ENCODE measurements around the gene ST7. TPM values are rescaled to one million over a fixed set of nuclear protein-coding genes. Genes with fewer than 3 reads are reported as not detected.

Gene ST7
- total RNA-seq, 1 donor, result 31.5 TPM

DNA sequence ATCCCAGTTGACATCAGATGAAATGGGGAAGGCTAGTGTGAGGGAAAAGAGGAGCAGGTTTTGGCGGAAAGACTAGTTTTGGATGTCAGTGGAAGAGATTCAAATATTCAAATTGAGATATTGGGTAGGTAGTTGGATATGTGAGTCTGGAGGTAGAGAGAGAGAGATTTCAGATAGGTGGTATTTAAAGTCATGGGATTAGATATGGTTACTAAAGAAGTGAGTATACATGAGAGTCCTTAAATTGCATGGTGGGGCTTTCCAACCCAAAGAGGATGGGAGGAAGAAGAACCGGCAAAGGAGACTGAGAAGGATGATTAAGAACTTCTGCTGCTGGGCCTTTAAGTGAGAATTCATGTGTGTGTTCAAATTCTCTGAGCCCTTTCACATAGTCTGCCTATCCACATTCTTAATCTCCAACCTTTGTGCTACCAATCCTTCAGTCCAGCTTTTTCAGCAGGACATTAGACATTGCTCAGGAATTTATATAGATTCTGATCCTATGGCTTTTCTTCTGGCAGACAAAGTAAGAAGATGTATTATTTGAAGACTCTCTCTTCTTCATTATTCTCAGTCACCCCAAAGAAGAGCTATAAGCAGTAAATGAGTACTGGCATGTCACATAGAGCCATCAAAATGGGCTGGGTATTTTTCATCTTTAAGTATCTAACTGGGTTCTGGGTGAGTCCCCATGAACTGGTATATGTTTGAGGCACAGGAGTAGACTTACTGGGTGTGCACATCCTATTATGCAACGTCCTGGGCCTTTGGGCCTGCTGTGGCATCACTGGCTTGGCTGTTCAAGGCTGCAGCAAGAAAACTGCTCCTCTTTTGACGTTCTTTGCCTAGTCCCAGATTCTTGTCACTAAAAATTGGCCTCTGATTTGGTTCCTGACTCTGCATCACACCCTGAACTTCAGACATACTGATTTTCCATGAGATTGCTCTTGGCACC is 33.6 kb downstream of the ST7 start:
- no peak overlapping the region for H3K4me3 ChIP-seq (ENCODE audit: low read depth, low read length)
- DNase-seq (ENCODE audit: low read depth), result no peak
- TF ChIP-seq, protein P1, sequence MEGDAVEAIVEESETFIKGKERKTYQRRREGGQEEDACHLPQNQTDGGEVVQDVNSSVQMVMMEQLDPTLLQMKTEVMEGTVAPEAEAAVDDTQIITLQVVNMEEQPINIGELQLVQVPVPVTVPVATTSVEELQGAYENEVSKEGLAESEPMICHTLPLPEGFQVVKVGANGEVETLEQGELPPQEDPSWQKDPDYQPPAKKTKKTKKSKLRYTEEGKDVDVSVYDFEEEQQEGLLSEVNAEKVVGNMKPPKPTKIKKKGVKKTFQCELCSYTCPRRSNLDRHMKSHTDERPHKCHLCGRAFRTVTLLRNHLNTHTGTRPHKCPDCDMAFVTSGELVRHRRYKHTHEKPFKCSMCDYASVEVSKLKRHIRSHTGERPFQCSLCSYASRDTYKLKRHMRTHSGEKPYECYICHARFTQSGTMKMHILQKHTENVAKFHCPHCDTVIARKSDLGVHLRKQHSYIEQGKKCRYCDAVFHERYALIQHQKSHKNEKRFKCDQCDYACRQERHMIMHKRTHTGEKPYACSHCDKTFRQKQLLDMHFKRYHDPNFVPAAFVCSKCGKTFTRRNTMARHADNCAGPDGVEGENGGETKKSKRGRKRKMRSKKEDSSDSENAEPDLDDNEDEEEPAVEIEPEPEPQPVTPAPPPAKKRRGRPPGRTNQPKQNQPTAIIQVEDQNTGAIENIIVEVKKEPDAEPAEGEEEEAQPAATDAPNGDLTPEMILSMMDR (IDR thresholded peaks at IDR 0.05; ENCODE audit: insufficient read depth, low read depth, low read length), result no peak

DNA sequence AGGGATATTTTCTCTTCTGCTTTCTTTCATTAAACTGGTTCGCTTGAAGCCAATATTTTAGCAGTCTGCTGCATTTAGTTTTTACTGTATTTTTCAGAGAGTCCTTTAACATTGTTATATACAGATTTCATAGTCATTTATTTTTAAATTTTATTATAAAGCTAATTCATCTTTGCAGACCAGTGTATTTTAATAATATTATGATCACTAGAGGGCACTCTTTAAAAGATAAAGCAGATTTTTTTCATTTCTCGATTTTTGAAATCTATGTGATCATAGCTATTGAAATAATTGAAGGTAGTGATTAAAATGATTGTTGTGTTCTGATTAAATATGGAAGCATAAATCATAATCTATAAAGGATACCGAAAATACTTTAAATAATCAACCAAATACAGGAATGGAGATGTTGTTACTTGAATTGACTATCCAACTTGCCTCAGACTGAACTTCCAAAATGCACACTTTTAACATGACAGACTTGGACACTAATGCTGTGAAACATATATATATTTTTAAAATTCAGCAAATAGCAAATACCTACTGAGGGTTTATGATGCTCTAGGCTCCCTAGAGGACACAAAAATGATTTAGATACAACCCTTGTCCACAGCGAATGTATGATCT is 35.2 kb downstream of the ST7 start:
- TF ChIP-seq, protein P1 (IDR thresholded peaks at IDR 0.05; ENCODE audit: insufficient read depth, low read depth, low read length), result peak; percentile 21
- H3K4me3 ChIP-seq (ENCODE audit: low read depth, low read length), result no peak overlapping the region
- DNase-seq (ENCODE audit: low read depth), result peak; percentile 11

DNA sequence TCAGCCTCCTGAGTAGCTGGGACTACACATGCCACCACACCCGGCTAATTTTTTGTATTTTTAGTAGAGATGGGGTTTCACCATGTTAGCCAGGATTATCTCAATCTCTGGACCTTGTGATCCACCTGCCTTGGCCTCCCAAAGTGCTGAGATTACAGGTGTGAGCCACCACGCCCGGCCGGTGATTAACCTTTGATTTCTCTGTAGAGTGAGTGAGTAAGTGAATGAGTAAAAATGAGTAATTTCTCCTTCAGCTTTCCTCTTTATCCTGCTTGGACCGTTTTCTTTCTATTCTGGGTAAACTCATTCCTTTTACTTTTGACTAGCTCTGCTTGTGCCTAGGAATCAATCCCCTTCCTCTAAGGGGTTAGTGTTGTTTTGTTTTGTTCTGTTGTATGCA is 36.8 kb downstream of the ST7 start:
- TF ChIP-seq, protein P1 (IDR thresholded peaks at IDR 0.05; ENCODE audit: insufficient read depth, low read depth, low read length), result no peak
- DNase-seq (ENCODE audit: low read depth), result no peak
- H3K4me3 ChIP-seq (ENCODE audit: low read depth, low read length), result no peak overlapping the region

DNA sequence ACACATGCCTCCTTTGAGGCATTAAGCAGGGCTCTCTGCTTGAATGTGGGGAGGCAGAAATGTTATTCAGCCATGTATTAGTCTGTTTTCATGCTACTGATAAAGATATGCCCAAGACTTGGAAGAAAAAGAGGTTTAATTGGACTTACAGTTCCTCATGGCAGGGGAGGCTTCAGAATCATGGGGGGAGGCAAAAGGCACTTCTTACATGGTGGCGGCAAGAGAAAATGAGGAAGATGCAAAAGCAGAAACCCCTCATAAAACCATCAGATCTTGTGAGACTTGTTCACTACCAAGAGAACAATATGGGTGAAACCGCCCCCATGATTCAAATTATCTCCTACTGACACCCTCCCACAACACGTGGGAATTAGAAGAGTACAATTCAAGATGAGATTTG is 37.9 kb downstream of the ST7 start:
- DNase-seq (ENCODE audit: low read depth), result no peak
- TF ChIP-seq, protein P1 (IDR thresholded peaks at IDR 0.05; ENCODE audit: insufficient read depth, low read depth, low read length), result no peak
- H3K4me3 ChIP-seq (ENCODE audit: low read depth, low read length), result no peak overlapping the region

DNA sequence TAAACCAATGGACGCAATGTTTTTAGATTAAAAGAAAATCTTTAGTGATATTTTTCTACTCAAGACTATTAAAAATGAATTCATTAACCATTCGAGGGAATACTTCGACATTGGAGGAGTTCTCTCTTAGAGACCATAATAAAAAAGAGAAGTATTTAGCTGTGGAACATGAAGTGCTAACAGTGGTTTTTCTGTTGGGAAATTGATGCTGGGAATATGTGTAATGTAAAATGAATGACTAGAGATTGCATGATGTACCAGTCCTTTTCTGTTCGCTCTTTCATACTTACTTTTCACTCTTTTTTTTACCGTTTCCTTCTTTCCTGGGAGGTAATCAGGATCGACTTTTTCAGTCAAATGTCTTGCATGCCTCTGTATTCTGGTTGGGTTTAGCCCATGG is 41.3 kb downstream of the ST7 start:
- TF ChIP-seq, protein P1 (IDR thresholded peaks at IDR 0.05; ENCODE audit: insufficient read depth, low read depth, low read length), result no peak
- DNase-seq (ENCODE audit: low read depth), result no peak
- no peak overlapping the region for H3K4me3 ChIP-seq (ENCODE audit: low read depth, low read length)

DNA sequence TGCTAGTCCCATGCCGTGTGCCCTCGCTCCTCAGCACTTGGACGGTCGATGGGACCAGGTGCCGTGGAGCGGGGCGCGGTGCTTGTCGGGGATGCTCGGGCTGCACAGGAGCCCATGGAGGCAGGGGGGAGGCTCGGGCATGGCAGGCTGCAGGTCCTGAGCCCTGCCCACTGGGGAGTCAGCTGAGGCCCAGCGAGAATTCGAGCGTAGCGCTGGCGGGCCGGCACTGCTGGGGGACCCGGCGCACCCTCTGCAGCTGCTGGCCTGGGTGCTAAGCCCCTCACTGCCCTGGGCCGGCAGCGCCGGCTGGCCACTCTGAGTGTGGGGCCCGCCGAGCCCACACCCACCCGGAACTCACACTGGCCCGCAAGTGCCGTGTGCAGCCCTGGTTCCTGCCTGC is 44.7 kb downstream of the ST7 start:
- no peak overlapping the region for H3K4me3 ChIP-seq (ENCODE audit: low read depth, low read length)
- TF ChIP-seq, protein P1 (IDR thresholded peaks at IDR 0.05; ENCODE audit: insufficient read depth, low read depth, low read length), result no peak
- DNase-seq (ENCODE audit: low read depth), result no peak
